ENCODE measurements around the gene MERTK. TPM values are rescaled to one million over a fixed set of nuclear protein-coding genes. Genes with fewer than 3 reads are reported as not detected.

MERTK gene
- total and polyA plus RNA-seq, 2 of the 13 experiments (the other 11 are each of a cell fraction or from before 2014, with no cell fraction given) = 37.3 to 44.7 TPM

- Histone ChIP-seq H3K4me3 (replicated peaks in 1 of 3; ENCODE audit: insufficient read depth in 1 of 3, low read depth in 2 of 3, low read length in 3 of 3) (no peak overlapping the region), H2AFZ (ENCODE audit: low read length) (no peak overlapping the region), H3K9me3 (ENCODE audit: low read length) (no peaks in the 10 kb centered on the region), H4K20me1 (ENCODE audit: insufficient read depth, low read length) (no peaks in the 10 kb centered on the region), H3K9ac (ENCODE audit: insufficient read depth, low read depth, low read length) (no peak overlapping the region), H3K4me1 (ENCODE audit: insufficient read depth, low read length) (peaks cover 61% of the 10 kb centered on the region), H3K4me2 (ENCODE audit: low read depth, low read length) (no peak overlapping the region), H3K27ac (ENCODE audit: extremely low read length, insufficient read depth, low read length) (no peak overlapping the region), H3K36me3 (replicated peaks in 1 of 2; ENCODE audit: control insufficient read depth in 1 of 2, insufficient read depth in 2 of 2, low read length in 2 of 2) (peaks cover 16 to 48% of the 10 kb centered on the region in 2 experiments), H3K79me2 (ENCODE audit: insufficient read depth, low read length) (no peaks in the 10 kb centered on the region), H3K27me3 (ENCODE audit: control insufficient read depth in 1 of 2, insufficient read depth in 2 of 2, low read length in 2 of 2) (no peaks in the 10 kb centered on the region)
- ChIA-PET POLR2A (no interaction called here), CTCF (ENCODE audit: low intra/inter-chr PET ratio, low total read pairs) (no interaction called here)
- intact Hi-C loops (cut with micrococcal nuclease; ENCODE audit: unreplicated experiment) (no loop called here), in situ Hi-C loops (cut with HindIII; ENCODE audit: extremely low pct_ligation_motif_present, low pct_unique_long_range_greater_than_20kb) (no loop called here)
- TF ChIP-seq FOXP4 (CRISPR knock-in tag; IDR thresholded peaks at IDR 0.05) (no peak), FOXO4 (CRISPR knock-in tag; conservative IDR thresholded peaks at IDR 0.05) (0 out of 2 replicates have a peak, but pooled peaks have one; percentile 10)
- no peak for FAIRE-seq
- 98% methylated on average over 3 of the region's 3 CpGs for WGBS (ENCODE audit: low lambda C conversion rate)
- DNase-seq (ENCODE audit: low spot score) = no peak
- BruUV-seq (replicated peaks) = no TSS peak
- ATAC-seq = no peak
Observed at GRCh38 chr2:111990375-111990774, 92.0 kb downstream of the MERTK start.

GRCh38 chr2:111990856-111991255 lies 92.4 kb downstream of the MERTK start:
- no peaks in the 10 kb centered on the region for H3K27me3 ChIP-seq (ENCODE audit: control insufficient read depth in 1 of 2, insufficient read depth in 2 of 2, low read length in 2 of 2)
- no peak overlapping the region for H2AFZ ChIP-seq (ENCODE audit: low read length)
- no peak overlapping the region for H3K27ac ChIP-seq (ENCODE audit: extremely low read length, insufficient read depth, low read length)
- peaks cover 18 to 52% of the 10 kb centered on the region in 2 experiments for H3K36me3 ChIP-seq (replicated peaks in 1 of 2; ENCODE audit: control insufficient read depth in 1 of 2, insufficient read depth in 2 of 2, low read length in 2 of 2)
- no peaks in the 10 kb centered on the region for H3K79me2 ChIP-seq (ENCODE audit: insufficient read depth, low read length)
- no TSS peak for BruUV-seq (replicated peaks)
- no peak overlapping the region for H3K4me2 ChIP-seq (ENCODE audit: low read depth, low read length)
- no peak overlapping the region for H3K4me3 ChIP-seq (replicated peaks in 1 of 3; ENCODE audit: insufficient read depth in 1 of 3, low read depth in 2 of 3, low read length in 3 of 3)
- DNase-seq (ENCODE audit: low spot score) (no peak), FAIRE-seq (no peak), ATAC-seq (no peak)
- peaks cover 61% of the 10 kb centered on the region for H3K4me1 ChIP-seq (ENCODE audit: insufficient read depth, low read length)
- no peak overlapping the region for H3K9ac ChIP-seq (ENCODE audit: insufficient read depth, low read depth, low read length)
- intact Hi-C loops (cut with micrococcal nuclease; ENCODE audit: unreplicated experiment) = no loop called here
- ChIA-PET CTCF (ENCODE audit: low intra/inter-chr PET ratio, low total read pairs) (no interaction called here), POLR2A (no interaction called here)
- in situ Hi-C loops (cut with HindIII; ENCODE audit: extremely low pct_ligation_motif_present, low pct_unique_long_range_greater_than_20kb) = no loop called here
- WGBS (ENCODE audit: low lambda C conversion rate) = 95% methylated on average over 7 of the region's 7 CpGs
- no peaks in the 10 kb centered on the region for H4K20me1 ChIP-seq (ENCODE audit: insufficient read depth, low read length)
- no peaks in the 10 kb centered on the region for H3K9me3 ChIP-seq (ENCODE audit: low read length)
- TF ChIP-seq ZNF460 (CRISPR knock-in tag; IDR thresholded peaks at IDR 0.05; ENCODE audit: borderline replicate concordance) (no peak), GATAD2A (CRISPR knock-in tag; IDR thresholded peaks at IDR 0.05) (no peak), ZNF10 (CRISPR knock-in tag; IDR thresholded peaks at IDR 0.05; ENCODE audit: borderline replicate concordance, low read depth) (no peak), ZNF263 (CRISPR knock-in tag; IDR thresholded peaks at IDR 0.05) (no peak), ZNF780A (CRISPR knock-in tag; IDR thresholded peaks at IDR 0.05) (no peak), ZFP91 (CRISPR knock-in tag; IDR thresholded peaks at IDR 0.05; ENCODE audit: borderline replicate concordance) (no peak), IRX3 (CRISPR knock-in tag; IDR thresholded peaks at IDR 0.05; ENCODE audit: borderline replicate concordance, low read depth) (no peak), STAT5B (CRISPR knock-in tag; IDR thresholded peaks at IDR 0.05) (no peak), ZMYM4 (CRISPR knock-in tag; IDR thresholded peaks at IDR 0.05) (no peak), ZNF816 (CRISPR knock-in tag; IDR thresholded peaks at IDR 0.05; ENCODE audit: borderline replicate concordance) (no peak), ZNF367 (CRISPR knock-in tag; IDR thresholded peaks at IDR 0.05; ENCODE audit: borderline replicate concordance) (no peak)
